ENCODE results near the gene TLK2. TPM values are rescaled to one million over a fixed set of nuclear protein-coding genes. Genes with fewer than 3 reads are reported as not detected.
A peak's percentile ranks its signal among the peaks of the same experiment; 100 is the strongest.
"Not testable (repeated sequence)": the region's sequence is repeated elsewhere in the genome, so short reads cannot be mapped to it uniquely, and the experiment has no call there.

Gene TLK2
- total RNA-seq, 1 donor from 2014 or later: 47.2 TPM

GRCh38 chr17:62558941-62559340 lies 80.3 kb downstream of the TLK2 start:
- H3K4me3 Mint-ChIP-seq; H3K4me1 Mint-ChIP-seq; intact Hi-C loops (cut with micrococcal nuclease); H3K27me3 Mint-ChIP-seq; H3K9me3 Mint-ChIP-seq; H3K27ac Mint-ChIP-seq; DNase-seq: not testable (repeated sequence)
- H3K36me3 Mint-ChIP-seq (ENCODE audit: low read depth): peaks cover 35% of the 10 kb centered on the region

- intact Hi-C loops (cut with micrococcal nuclease); H3K4me1 Mint-ChIP-seq; H3K27me3 Mint-ChIP-seq; H3K9me3 Mint-ChIP-seq; H3K4me3 Mint-ChIP-seq; DNase-seq; H3K27ac Mint-ChIP-seq: not testable (repeated sequence)
- peaks cover 49% of the 10 kb centered on the region for H3K36me3 Mint-ChIP-seq (ENCODE audit: low read depth)
These were observed 82.3 kb downstream of the TLK2 start for GRCh38 chr17:62560971-62561370.

- Mint-ChIP-seq H3K4me3 (no peak overlapping the region), H3K4me1 (peaks cover 11% of the 10 kb centered on the region), H3K36me3 (ENCODE audit: low read depth) (peaks cover 54% of the 10 kb centered on the region), H3K9me3 (peaks cover 4% of the 10 kb centered on the region), H3K27me3 (no peaks in the 10 kb centered on the region), H3K27ac (no peak overlapping the region)
- intact Hi-C loops (cut with micrococcal nuclease): no loop called here
- DNase-seq: no peak
These were observed 84.0 kb downstream of the TLK2 start for GRCh38 chr17:62562656-62563055.

GRCh38 chr17:62565817-62566216 lies 87.2 kb downstream of the TLK2 start:
- Mint-ChIP-seq H3K27me3 (no peaks in the 10 kb centered on the region), H3K9me3 (peaks cover 4% of the 10 kb centered on the region), H3K36me3 (ENCODE audit: low read depth) (peaks cover 57% of the 10 kb centered on the region), H3K27ac (no peak overlapping the region), H3K4me1 (peaks cover 13% of the 10 kb centered on the region), H3K4me3 (no peak overlapping the region)
- intact Hi-C loops (cut with micrococcal nuclease): no loop called here
- DNase-seq: no peak

- H3K36me3 Mint-ChIP-seq (ENCODE audit: low read depth): peaks cover 46% of the 10 kb centered on the region
- H3K4me3 Mint-ChIP-seq: no peak overlapping the region
- peaks cover 4% of the 10 kb centered on the region for H3K9me3 Mint-ChIP-seq
- H3K27me3 Mint-ChIP-seq: no peaks in the 10 kb centered on the region
- H3K27ac Mint-ChIP-seq: no peak overlapping the region
- DNase-seq: no peak
- H3K4me1 Mint-ChIP-seq: peaks cover 13% of the 10 kb centered on the region
- intact Hi-C loops (cut with micrococcal nuclease): no loop called here
These were observed 88.5 kb downstream of the TLK2 start for GRCh38 chr17:62566996-62567578.

- no peaks in the 10 kb centered on the region for H3K27me3 Mint-ChIP-seq
- no peaks in the 10 kb centered on the region for H3K9me3 Mint-ChIP-seq
- no peak for DNase-seq
- peaks cover 38% of the 10 kb centered on the region for H3K36me3 Mint-ChIP-seq (ENCODE audit: low read depth)
- peaks cover 1% of the 10 kb centered on the region for H3K4me1 Mint-ChIP-seq
- no peak overlapping the region for H3K4me3 Mint-ChIP-seq
- no peak overlapping the region for H3K27ac Mint-ChIP-seq
- intact Hi-C loops (cut with micrococcal nuclease): no loop called here
These were observed 93.9 kb downstream of the TLK2 start for GRCh38 chr17:62572488-62572887.

GRCh38 chr17:62572888-62573401 lies 94.3 kb downstream of the TLK2 start:
- no peaks in the 10 kb centered on the region for H3K9me3 Mint-ChIP-seq
- intact Hi-C loops (cut with micrococcal nuclease): no loop called here
- peak overlapping the region; percentile 14 for H3K27ac Mint-ChIP-seq
- H3K4me1 Mint-ChIP-seq: peaks cover 1% of the 10 kb centered on the region
- peaks cover 39% of the 10 kb centered on the region for H3K36me3 Mint-ChIP-seq (ENCODE audit: low read depth)
- H3K27me3 Mint-ChIP-seq: no peaks in the 10 kb centered on the region
- H3K4me3 Mint-ChIP-seq: no peak overlapping the region
- no peak for DNase-seq

GRCh38 chr17:62573480-62574117 lies 95.0 kb downstream of the TLK2 start:
- H3K36me3 Mint-ChIP-seq (ENCODE audit: low read depth): peaks cover 43% of the 10 kb centered on the region

GRCh38 chr17:62576382-62576781 lies 97.8 kb downstream of the TLK2 start:
- Mint-ChIP-seq H3K27ac (no peak overlapping the region), H3K4me3 (no peak overlapping the region)
- intact Hi-C loops (cut with micrococcal nuclease): no loop called here

More at GRCh38 chr17:62573480-62574117, 95.0 kb downstream of the TLK2 start:
- no peak overlapping the region for H3K4me3 Mint-ChIP-seq
- H3K4me1 Mint-ChIP-seq: peaks cover 4% of the 10 kb centered on the region
- no peaks in the 10 kb centered on the region for H3K27me3 Mint-ChIP-seq
- no peaks in the 10 kb centered on the region for H3K9me3 Mint-ChIP-seq
- no peak for DNase-seq
- H3K27ac Mint-ChIP-seq: no peak overlapping the region
- intact Hi-C loops (cut with micrococcal nuclease): no loop called here

GRCh38 chr17:62578757-62579487 lies 100.3 kb downstream of the TLK2 start:
- Mint-ChIP-seq H3K36me3 (ENCODE audit: low read depth) (peaks cover 49% of the 10 kb centered on the region), H3K4me1 (peaks cover 6% of the 10 kb centered on the region), H3K4me3 (no peak overlapping the region), H3K9me3 (no peaks in the 10 kb centered on the region), H3K27ac (peak overlapping the region; percentile 37), H3K27me3 (no peaks in the 10 kb centered on the region)
- DNase-seq: no peak
- intact Hi-C loops (cut with micrococcal nuclease): no loop called here

More at GRCh38 chr17:62576382-62576781, 97.8 kb downstream of the TLK2 start:
- Mint-ChIP-seq H3K9me3 (no peaks in the 10 kb centered on the region), H3K4me1 (peaks cover 4% of the 10 kb centered on the region), H3K36me3 (ENCODE audit: low read depth) (peaks cover 46% of the 10 kb centered on the region), H3K27me3 (no peaks in the 10 kb centered on the region)
- no peak for DNase-seq

- no peak for DNase-seq
- Mint-ChIP-seq H3K36me3 (ENCODE audit: low read depth) (peaks cover 39% of the 10 kb centered on the region), H3K4me3 (no peak overlapping the region), H3K27ac (no peak overlapping the region), H3K27me3 (no peaks in the 10 kb centered on the region), H3K4me1 (peaks cover 6% of the 10 kb centered on the region), H3K9me3 (no peaks in the 10 kb centered on the region)
- intact Hi-C loops (cut with micrococcal nuclease): no loop called here
These were observed 102.3 kb downstream of the TLK2 start for GRCh38 chr17:62580947-62581346.

- H3K36me3 Mint-ChIP-seq (ENCODE audit: low read depth): peaks cover 35% of the 10 kb centered on the region
These were observed 103.1 kb downstream of the TLK2 start for GRCh38 chr17:62581764-62582163.

GRCh38 chr17:62587554-62587953 lies 108.9 kb downstream of the TLK2 start:
- no peak overlapping the region for H3K4me3 Mint-ChIP-seq
- no peaks in the 10 kb centered on the region for H3K27me3 Mint-ChIP-seq
- no peaks in the 10 kb centered on the region for H3K4me1 Mint-ChIP-seq
- H3K36me3 Mint-ChIP-seq (ENCODE audit: low read depth): peaks cover 27% of the 10 kb centered on the region
- DNase-seq: no peak
- intact Hi-C loops (cut with micrococcal nuclease): no loop called here
- no peaks in the 10 kb centered on the region for H3K9me3 Mint-ChIP-seq
- no peak overlapping the region for H3K27ac Mint-ChIP-seq

More at GRCh38 chr17:62581764-62582163, 103.1 kb downstream of the TLK2 start:
- DNase-seq: no peak
- H3K4me3 Mint-ChIP-seq: no peak overlapping the region
- H3K27me3 Mint-ChIP-seq: no peaks in the 10 kb centered on the region
- H3K27ac Mint-ChIP-seq: no peak overlapping the region
- intact Hi-C loops (cut with micrococcal nuclease): no loop called here
- H3K4me1 Mint-ChIP-seq: peaks cover 6% of the 10 kb centered on the region
- no peaks in the 10 kb centered on the region for H3K9me3 Mint-ChIP-seq

GRCh38 chr17:62588109-62588508 lies 109.5 kb downstream of the TLK2 start:
- Mint-ChIP-seq H3K36me3 (ENCODE audit: low read depth) (peaks cover 25% of the 10 kb centered on the region), H3K9me3 (no peaks in the 10 kb centered on the region), H3K27me3 (no peaks in the 10 kb centered on the region), H3K27ac (peak overlapping the region; percentile 32), H3K4me1 (no peaks in the 10 kb centered on the region), H3K4me3 (no peak overlapping the region)
- no peak for DNase-seq
- intact Hi-C loops (cut with micrococcal nuclease): no loop called here
